ENCODE data around the gene CIDEC.

CIDEC gene

GRCh38 chr3:9915254-9916141, 35.4 kb upstream of the CIDEC start:
- H3K9me3 ChIP-seq (ENCODE audit: control insufficient read depth, insufficient read depth, low read depth, low read length), result no peaks in the 10 kb centered on the region
- peak overlapping the region; percentile 4 for H3K4me3 ChIP-seq (ENCODE audit: low read depth, low read length)
- POLR2A ChIA-PET, result interaction anchor here (1.4 to 2.6 kb wide), 7 partner anchors 11 to 31 kb away, joined by 4 to 23 read pairs (median 6); partner anchors contain the start of genes CRELD1, IL17RE and JAGN1
- no peaks in the 10 kb centered on the region for H3K36me3 ChIP-seq (ENCODE audit: control insufficient read depth in 2 of 2, insufficient read depth in 1 of 2, low read length in 2 of 2)
- CTCF ChIA-PET, result interaction anchor here (0.7 to 0.9 kb wide), 2 partner anchors 22 to 67 kb away, joined by 3 read pairs; no protein-coding TSS in a partner anchor
- H3K4me1 ChIP-seq (ENCODE audit: control insufficient read depth, insufficient read depth, low read length), result peaks cover 19% of the 10 kb centered on the region
- peak overlapping the region; percentile 54; the same call in 1 of the 2 replicates for H3K27ac ChIP-seq (ENCODE audit: extremely low read depth, low read depth, low read length)
- TF ChIP-seq, protein P1, sequence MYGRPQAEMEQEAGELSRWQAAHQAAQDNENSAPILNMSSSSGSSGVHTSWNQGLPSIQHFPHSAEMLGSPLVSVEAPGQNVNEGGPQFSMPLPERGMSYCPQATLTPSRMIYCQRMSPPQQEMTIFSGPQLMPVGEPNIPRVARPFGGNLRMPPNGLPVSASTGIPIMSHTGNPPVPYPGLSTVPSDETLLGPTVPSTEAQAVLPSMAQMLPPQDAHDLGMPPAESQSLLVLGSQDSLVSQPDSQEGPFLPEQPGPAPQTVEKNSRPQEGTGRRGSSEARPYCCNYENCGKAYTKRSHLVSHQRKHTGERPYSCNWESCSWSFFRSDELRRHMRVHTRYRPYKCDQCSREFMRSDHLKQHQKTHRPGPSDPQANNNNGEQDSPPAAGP (tag by site-specific recombination; IDR thresholded peaks at IDR 0.05), result no peak
- TF ChIP-seq ZNF768 (tag by site-specific recombination; IDR thresholded peaks at IDR 0.05) (no peak), ZNF148 (tag by site-specific recombination; IDR thresholded peaks at IDR 0.05; ENCODE audit: borderline replicate concordance) (no peak), ZNF610 (tag by site-specific recombination; IDR thresholded peaks at IDR 0.05; ENCODE audit: borderline replicate concordance) (no peak), ZNF112 (tag by site-specific recombination; IDR thresholded peaks at IDR 0.05) (no peak), ZNF548 (tag by site-specific recombination; IDR thresholded peaks at IDR 0.05) (no peak), ZNF423 (tag by site-specific recombination; IDR thresholded peaks at IDR 0.05) (0 out of 2 replicates have a peak, but pooled peaks have one; percentile 50), ZNF76 (tag by site-specific recombination; IDR thresholded peaks at IDR 0.05; ENCODE audit: borderline replicate concordance, low read depth) (no peak), ZNF433 (tag by site-specific recombination; IDR thresholded peaks at IDR 0.05; ENCODE audit: low read depth) (no peak), ZBTB44 (tag by site-specific recombination; IDR thresholded peaks at IDR 0.05) (no peak), ZNF558 (tag by site-specific recombination; IDR thresholded peaks at IDR 0.05) (no peak), ZNF10 (tag by site-specific recombination; IDR thresholded peaks at IDR 0.05) (no peak), ZBTB26 (tag by site-specific recombination; optimal IDR thresholded peaks at IDR 0.05) (peak; percentile 28), EGR2 (tag by site-specific recombination; IDR thresholded peaks at IDR 0.05; ENCODE audit: low read depth) (0 out of 2 replicates have a peak, but pooled peaks have one; percentile 23), OVOL3 (tag by site-specific recombination; IDR thresholded peaks at IDR 0.05) (no peak), ZNF510 (tag by site-specific recombination; IDR thresholded peaks at IDR 0.05; ENCODE audit: insufficient replicate concordance) (no peak), ZNF521 (tag by site-specific recombination; IDR thresholded peaks at IDR 0.05) (no peak), ZNF140 (tag by site-specific recombination; IDR thresholded peaks at IDR 0.05) (no peak), ZNF639 (tag by site-specific recombination; IDR thresholded peaks at IDR 0.05) (no peak), ZNF248 (tag by site-specific recombination; IDR thresholded peaks at IDR 0.05) (no peak), ZNF202 (tag by site-specific recombination; IDR thresholded peaks at IDR 0.05; ENCODE audit: borderline replicate concordance) (no peak)
- TF ChIP-seq, protein P2, sequence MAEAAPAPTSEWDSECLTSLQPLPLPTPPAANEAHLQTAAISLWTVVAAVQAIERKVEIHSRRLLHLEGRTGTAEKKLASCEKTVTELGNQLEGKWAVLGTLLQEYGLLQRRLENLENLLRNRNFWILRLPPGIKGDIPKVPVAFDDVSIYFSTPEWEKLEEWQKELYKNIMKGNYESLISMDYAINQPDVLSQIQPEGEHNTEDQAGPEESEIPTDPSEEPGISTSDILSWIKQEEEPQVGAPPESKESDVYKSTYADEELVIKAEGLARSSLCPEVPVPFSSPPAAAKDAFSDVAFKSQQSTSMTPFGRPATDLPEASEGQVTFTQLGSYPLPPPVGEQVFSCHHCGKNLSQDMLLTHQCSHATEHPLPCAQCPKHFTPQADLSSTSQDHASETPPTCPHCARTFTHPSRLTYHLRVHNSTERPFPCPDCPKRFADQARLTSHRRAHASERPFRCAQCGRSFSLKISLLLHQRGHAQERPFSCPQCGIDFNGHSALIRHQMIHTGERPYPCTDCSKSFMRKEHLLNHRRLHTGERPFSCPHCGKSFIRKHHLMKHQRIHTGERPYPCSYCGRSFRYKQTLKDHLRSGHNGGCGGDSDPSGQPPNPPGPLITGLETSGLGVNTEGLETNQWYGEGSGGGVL (tag by site-specific recombination; IDR thresholded peaks at IDR 0.05), result no peak
- TF ChIP-seq, protein P3, sequence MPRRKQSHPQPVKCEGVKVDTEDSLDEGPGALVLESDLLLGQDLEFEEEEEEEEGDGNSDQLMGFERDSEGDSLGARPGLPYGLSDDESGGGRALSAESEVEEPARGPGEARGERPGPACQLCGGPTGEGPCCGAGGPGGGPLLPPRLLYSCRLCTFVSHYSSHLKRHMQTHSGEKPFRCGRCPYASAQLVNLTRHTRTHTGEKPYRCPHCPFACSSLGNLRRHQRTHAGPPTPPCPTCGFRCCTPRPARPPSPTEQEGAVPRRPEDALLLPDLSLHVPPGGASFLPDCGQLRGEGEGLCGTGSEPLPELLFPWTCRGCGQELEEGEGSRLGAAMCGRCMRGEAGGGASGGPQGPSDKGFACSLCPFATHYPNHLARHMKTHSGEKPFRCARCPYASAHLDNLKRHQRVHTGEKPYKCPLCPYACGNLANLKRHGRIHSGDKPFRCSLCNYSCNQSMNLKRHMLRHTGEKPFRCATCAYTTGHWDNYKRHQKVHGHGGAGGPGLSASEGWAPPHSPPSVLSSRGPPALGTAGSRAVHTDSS (tag by site-specific recombination; IDR thresholded peaks at IDR 0.05), result 0 out of 2 replicates have a peak, but pooled peaks have one; percentile 17
